CD4-positive, alpha-beta T cell (primary cell): Measurements from ENCODE around the gene ATG5. TPM values are rescaled to one million over a fixed set of nuclear protein-coding genes. Genes with fewer than 3 reads are reported as not detected.

Source experiments
- ATAC-seq: fragments of 200-7000 bp; cut with Tn5 transposase; one replicate; pipeline ENCODE4 v1.10.0; 2022; ENCODE audit warnings: mild to moderate bottlenecking; ENCODE audit not compliant: poor library complexity
- CTCF ChIA-PET: fragments of 350-600 bp; sonication (Branson Sonifier 250); formaldehyde crosslinking; loops from one replicate; lab custom pipeline; 2021; ENCODE audit warnings: antibody characterized with exemption, inconsistent platforms; lab: Charles Lee
- POLR2A ChIA-PET: fragments of 350-600 bp; sonication (Branson Sonifier 250); formaldehyde crosslinking; loops from one replicate; lab custom pipeline; 2021; ENCODE audit warnings: antibody characterized with exemption, inconsistent platforms; lab: Charles Lee
- DNase-seq, 14 experiments: peaks; one replicate each; pipeline ENCODE4 v3.0.0-alpha.2; 2013 to 2020; ENCODE audit warnings: mixed read lengths in 2 of 14
- H3K27ac ChIP-seq, 2 donors: one replicate each; pipeline versions ENCODE4 v1.5.1 to v1.7.0; 2013; ENCODE audit warnings: low read length in 2 of 2, low read depth in 1 of 2, mild to moderate bottlenecking in 1 of 2
- H3K27me3 ChIP-seq, 2 experiments: 1 replicate in 1 of 2; 2 replicates in 1 of 2; pipeline versions ENCODE4 v1.6.1 to v1.7.0; 2013; ENCODE audit warnings: low read length in 2 of 2, control low read depth in 1 of 2, mild to moderate bottlenecking in 1 of 2, moderate library complexity in 1 of 2; ENCODE audit not compliant: insufficient read depth in 2 of 2, control insufficient read depth in 1 of 2
- H3K36me3 ChIP-seq: one replicate; pipeline ENCODE4 v1.6.1; 2013; ENCODE audit warnings: low read length, control low read depth; ENCODE audit not compliant: insufficient read depth
- H3K4me1 ChIP-seq: one replicate; pipeline ENCODE4 v1.6.1; 2013; ENCODE audit warnings: low read length, control low read depth; ENCODE audit not compliant: insufficient read depth
- H3K4me3 ChIP-seq: one replicate; pipeline ENCODE4 v1.5.1; 2013; ENCODE audit warnings: mild to moderate bottlenecking, low read length, moderate library complexity
- H3K9me3 ChIP-seq, 2 experiments: 1 replicate in 1 of 2; 2 replicates in 1 of 2; pipeline versions ENCODE4 v1.6.1 to v1.7.0; 2013; ENCODE audit warnings: low read length in 2 of 2, mild to moderate bottlenecking in 2 of 2, control low read depth in 1 of 2, moderate library complexity in 1 of 2; ENCODE audit not compliant: control insufficient read depth in 1 of 2, insufficient read depth in 1 of 2
- H3K27ac Mint-ChIP-seq: one replicate; pipeline ENCODE4 v1.8.0; 2020; ENCODE audit warnings: mixed read lengths
- H3K27me3 Mint-ChIP-seq: one replicate; pipeline ENCODE4 v1.8.0; 2021; ENCODE audit warnings: mixed read lengths
- H3K36me3 Mint-ChIP-seq: one replicate; pipeline ENCODE4 v1.8.0; 2021; ENCODE audit warnings: low read depth, mixed read lengths
- H3K4me1 Mint-ChIP-seq: one replicate; pipeline ENCODE4 v1.8.0; 2021; ENCODE audit warnings: low read depth, mixed read lengths
- H3K4me3 Mint-ChIP-seq: one replicate; pipeline ENCODE4 v1.8.0; 2020; ENCODE audit warnings: mild to moderate bottlenecking, mixed read lengths
- H3K9me3 Mint-ChIP-seq: one replicate; pipeline ENCODE4 v1.8.0; 2020; ENCODE audit warnings: mixed read lengths
- CTCF ChIP-seq: fragments of 200-600 bp; IDR thresholded peaks from one replicate; pipeline ENCODE4 v1.8.0; 2022; ENCODE audit warnings: antibody characterized with exemption, mild to moderate bottlenecking
- intact Hi-C, 2 experiments: fragments of 100-400 bp; cut with DNase I in 1 of 2; cut with micrococcal nuclease in 1 of 2; formaldehyde crosslinking; loops; one replicate each; pipeline versions ENCODE4 v1.15.1 to v1.9.0; 2023 to 2025; cut with DNase I, micrococcal nuclease
- total RNA-seq, 174 experiments: library from RNA in 2 of 174; stranded (reverse) in 2 of 174; gene quantifications; one replicate each; pipeline ENCODE4 v1.2.3 and lab custom pipeline; 2021 to 2026

ATG5 gene
- total RNA-seq, 2 experiments from 2014 or later = 19.4 to 23.2 TPM

DNA sequence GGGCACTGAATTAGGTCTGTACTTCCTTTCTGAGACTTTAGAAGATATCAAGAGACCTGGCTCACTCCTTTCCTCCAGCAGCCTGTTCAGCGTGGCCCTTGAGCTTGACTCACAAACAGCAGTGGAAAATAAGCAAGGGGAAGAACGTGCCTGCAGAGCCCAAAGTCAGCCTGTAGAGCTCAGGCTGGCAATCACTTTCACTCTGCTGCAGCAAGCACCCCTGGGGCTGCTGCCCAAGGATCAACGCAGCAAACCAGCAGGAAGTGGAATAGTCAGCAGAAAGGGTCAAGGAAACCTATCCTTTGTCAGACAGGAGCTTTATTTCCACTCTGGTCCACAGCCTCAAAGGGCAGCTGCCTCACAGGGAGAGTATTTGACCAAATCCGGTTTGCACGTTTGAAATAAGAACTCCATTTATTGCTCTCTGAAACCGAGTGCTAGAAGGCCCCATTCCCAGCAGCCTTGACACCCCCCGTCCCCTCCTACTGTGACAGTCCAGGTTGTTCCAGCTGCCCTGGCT lies 162.1 kb downstream of the ATG5 start:
- Mint-ChIP-seq H3K27me3 (no peaks in the 10 kb centered on the region), H3K36me3 (no peaks in the 10 kb centered on the region), H3K9me3 (no peaks in the 10 kb centered on the region), H3K27ac (peak overlapping the region; percentile 79), H3K4me3 (peak overlapping the region; percentile 60), H3K4me1 (peaks cover 28% of the 10 kb centered on the region)
- intact Hi-C loops = no loop called here
- CTCF ChIA-PET = interaction anchor here (1.1 to 1.4 kb wide), 2 partner anchors 9 to 60 kb away, joined by 3 to 4 read pairs; no protein-coding TSS in a partner anchor
- peak in 7 of 14 experiments; percentile 14 to 78 (median 55) for DNase-seq
- TF ChIP-seq CTCF = no peak
- no peaks in the 10 kb centered on the region for H3K9me3 ChIP-seq
- peak; percentile 87 for ATAC-seq
- H3K36me3 ChIP-seq = no peaks in the 10 kb centered on the region
- POLR2A ChIA-PET = interaction anchor here (0.7 to 2.0 kb wide), 9 partner anchors 10 to 172 kb away, joined by 3 to 24 read pairs (median 5); no protein-coding TSS in a partner anchor
- peak overlapping the region in 1 of 2 donors; percentile 91 for H3K27ac ChIP-seq
- no peaks in the 10 kb centered on the region for H3K27me3 ChIP-seq
- peaks cover 24% of the 10 kb centered on the region for H3K4me1 ChIP-seq
- peak overlapping the region; percentile 31 for H3K4me3 ChIP-seq

DNA sequence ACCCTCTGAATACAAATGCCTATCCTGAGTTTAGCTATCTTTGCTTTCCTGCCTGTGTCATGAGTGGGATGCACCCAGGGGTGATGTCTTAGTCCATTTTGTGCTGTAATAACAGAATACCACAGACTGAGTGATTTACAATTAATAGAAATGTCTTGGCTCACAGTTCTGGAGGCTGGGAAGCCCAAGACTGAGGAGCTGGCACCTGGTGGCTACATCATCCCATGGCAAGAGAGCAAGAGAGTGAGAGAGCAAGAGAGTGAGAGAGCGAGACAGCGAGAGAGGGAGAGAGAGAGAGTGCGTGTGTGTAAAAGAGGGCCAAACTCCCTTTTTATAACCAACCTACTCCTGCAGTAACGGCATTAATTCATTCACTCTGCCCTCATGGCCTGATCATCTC lies 162.6 kb downstream of the ATG5 start:
- Histone ChIP-seq H3K27ac (peak overlapping the region in 1 of 2 donors; percentile 91), H3K4me1 (peaks cover 24% of the 10 kb centered on the region), H3K36me3 (no peaks in the 10 kb centered on the region), H3K27me3 (no peaks in the 10 kb centered on the region), H3K4me3 (no peak overlapping the region), H3K9me3 (no peaks in the 10 kb centered on the region)
- no peaks in the 10 kb centered on the region for H3K36me3 Mint-ChIP-seq
- intact Hi-C loops = no loop called here
- TF ChIP-seq CTCF = no peak
- no peaks in the 10 kb centered on the region for H3K27me3 Mint-ChIP-seq
- peak overlapping the region; percentile 79 for H3K27ac Mint-ChIP-seq
- no peaks in the 10 kb centered on the region for H3K9me3 Mint-ChIP-seq
- CTCF ChIA-PET = interaction anchor here (1.4 kb wide), 1 partner anchor 60 kb away, joined by 4 read pairs; no protein-coding TSS in a partner anchor
- POLR2A ChIA-PET = interaction anchor here (0.7 to 2.0 kb wide), 6 partner anchors 10 to 171 kb away, joined by 3 to 24 read pairs (median 6); no protein-coding TSS in a partner anchor
- peak overlapping the region; percentile 52 for H3K4me3 Mint-ChIP-seq
- peaks cover 28% of the 10 kb centered on the region for H3K4me1 Mint-ChIP-seq
- DNase-seq = peak in 2 of 14 experiments; percentile 15 to 36
- ATAC-seq = peak; percentile 11

DNA sequence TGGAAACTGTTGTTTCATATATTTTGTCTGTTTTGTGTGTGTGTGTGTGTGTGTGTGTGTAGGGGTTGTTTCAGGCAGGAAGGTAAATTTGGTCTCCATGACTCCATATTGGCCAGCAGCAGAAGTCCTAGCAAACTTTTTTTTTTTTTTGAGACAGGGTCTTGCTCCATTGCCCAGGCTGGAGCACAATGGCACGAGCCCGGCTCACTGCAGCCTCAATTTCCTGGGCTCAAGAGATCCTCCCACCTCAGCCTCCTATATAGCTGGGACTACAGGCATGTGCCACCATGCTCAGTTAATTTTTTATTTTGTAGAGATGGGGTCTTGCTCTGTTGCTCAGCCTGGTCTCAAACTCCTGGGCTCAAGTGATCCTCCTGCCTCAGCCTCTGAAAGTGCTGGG lies 163.7 kb downstream of the ATG5 start:
- peaks cover 24% of the 10 kb centered on the region for H3K4me1 ChIP-seq
- H3K27ac ChIP-seq = no peak overlapping the region
- POLR2A ChIA-PET = no interaction called here

More for the DNA sequence above, 163.7 kb downstream of the ATG5 start:
- no peaks in the 10 kb centered on the region for H3K36me3 ChIP-seq
- CTCF ChIA-PET = no interaction called here
- no peak overlapping the region for H3K27ac Mint-ChIP-seq
- no peaks in the 10 kb centered on the region for H3K36me3 Mint-ChIP-seq
- H3K4me3 ChIP-seq = no peak overlapping the region
- no peaks in the 10 kb centered on the region for H3K27me3 Mint-ChIP-seq
- DNase-seq (no peak), ATAC-seq (no peak)
- H3K27me3 ChIP-seq = no peaks in the 10 kb centered on the region
- TF ChIP-seq CTCF = no peak
- H3K4me1 Mint-ChIP-seq = peaks cover 28% of the 10 kb centered on the region
- no peak overlapping the region for H3K4me3 Mint-ChIP-seq
- intact Hi-C loops = no loop called here
- H3K9me3 Mint-ChIP-seq = no peaks in the 10 kb centered on the region
- no peaks in the 10 kb centered on the region for H3K9me3 ChIP-seq
